ENCODE results near the gene MED13L.

- no peak for TF ChIP-seq YY1 (IDR thresholded peaks at IDR 0.05; ENCODE audit: insufficient read depth, insufficient read length)
- no peak for TF ChIP-seq ZNF274 (IDR thresholded peaks at IDR 0.05; ENCODE audit: low read depth, low read length)
These were observed 133.1 kb downstream of the MED13L start for GRCh38 chr12:116144384-116144783.

Measured in NT2/D1 (cell line).